Hematopoietic multipotent progenitor cell treated with erythropoietin and hydrocortisone succinate and interleukin-3 and kit ligand, for 6 days (in vitro differentiated cells): Measurements from ENCODE around the gene CCDC201.

Experiments
- DNase-seq: peaks from one replicate; pipeline ENCODE4 v3.0.0-alpha.2; 2015

The CCDC201 gene, protein sequence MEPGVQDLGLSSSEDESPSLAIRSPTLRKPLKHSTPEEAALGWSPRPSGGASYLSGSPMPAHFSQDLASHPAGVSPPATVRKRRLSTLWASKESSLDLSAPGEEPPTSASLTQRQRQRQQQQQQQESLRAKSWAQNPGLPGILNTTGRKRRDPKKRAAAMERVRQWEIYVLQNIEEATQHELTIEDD

DNA sequence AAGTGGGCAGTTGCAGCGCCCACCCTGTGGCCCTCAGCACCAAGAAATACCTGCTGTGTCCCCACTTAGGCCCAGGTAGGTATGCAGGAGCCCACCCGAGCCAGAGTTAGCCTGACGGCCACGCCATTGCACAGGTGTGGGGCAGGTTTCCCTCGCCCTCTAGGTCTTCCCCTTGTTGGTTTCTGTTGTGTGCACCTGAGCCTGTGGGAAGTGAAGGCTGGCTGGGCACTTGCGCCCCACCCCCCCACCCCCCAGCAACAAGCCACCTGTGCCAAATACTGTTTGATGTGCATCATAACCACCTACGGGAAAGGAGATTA is at the start of gene CCDC201:
TSS of gene CCDC201 (minus strand) at position 48 of the 320 bp plus-strand sequence. CDS start 75 bp downstream, outside the sequence.
- no peak for DNase-seq

DNA sequence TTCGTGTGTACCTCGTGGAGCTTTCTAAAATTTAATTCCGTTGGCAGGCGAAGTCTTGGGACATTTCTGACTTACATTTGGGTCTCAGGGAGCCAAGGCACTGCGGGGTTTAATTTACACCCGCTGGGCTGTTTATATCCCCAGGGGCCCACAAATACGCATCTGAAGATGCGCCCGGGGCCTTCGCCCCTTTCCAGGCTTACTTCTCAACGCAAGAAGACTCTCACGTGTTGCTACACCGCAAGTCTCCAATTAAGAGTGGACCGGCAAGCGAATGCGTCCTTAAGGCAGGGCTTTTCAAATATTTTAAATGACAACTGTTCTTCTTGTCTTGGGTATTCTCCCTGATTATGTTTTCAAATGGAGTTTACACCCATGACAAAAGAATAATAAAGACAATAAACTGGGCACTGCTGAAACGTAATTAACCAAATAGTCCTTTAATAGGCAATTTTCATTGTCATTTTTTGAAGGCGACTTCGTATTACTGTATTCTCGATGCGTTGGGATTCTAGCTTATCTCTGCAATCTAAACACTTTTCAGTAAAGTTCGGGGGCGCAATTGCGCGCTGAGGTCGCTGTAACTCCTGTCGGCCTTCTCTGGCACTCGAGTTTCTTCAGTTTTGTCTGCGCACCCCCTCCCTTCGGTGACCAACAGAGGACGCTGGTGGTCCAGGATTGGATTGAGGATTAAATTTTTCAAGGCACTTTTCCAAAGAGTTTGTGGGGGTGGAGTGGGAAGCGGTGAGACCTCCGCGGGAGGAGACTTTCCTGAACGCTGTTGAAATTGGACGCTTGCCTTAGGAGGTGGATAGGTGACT is 49.0 kb upstream of the CCDC201 start:
- peak; percentile 28 for DNase-seq

DNA sequence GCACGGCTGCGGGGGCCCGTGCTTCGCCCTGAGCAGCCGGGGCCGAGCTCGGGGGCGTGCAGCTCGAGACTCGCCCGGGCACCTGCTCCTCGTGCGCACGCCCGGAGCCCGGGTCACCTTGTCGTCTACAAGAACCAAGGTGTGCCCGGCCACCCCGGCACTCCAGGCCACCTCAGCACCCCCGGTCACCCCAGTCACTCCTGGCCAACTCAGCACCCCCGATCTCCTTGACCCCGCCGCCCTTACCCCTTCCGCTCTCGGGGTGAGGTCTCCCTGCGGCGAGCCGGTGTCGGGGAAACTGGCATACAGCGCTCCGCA is 48.5 kb upstream of the CCDC201 start:
- DNase-seq: no peak

DNA sequence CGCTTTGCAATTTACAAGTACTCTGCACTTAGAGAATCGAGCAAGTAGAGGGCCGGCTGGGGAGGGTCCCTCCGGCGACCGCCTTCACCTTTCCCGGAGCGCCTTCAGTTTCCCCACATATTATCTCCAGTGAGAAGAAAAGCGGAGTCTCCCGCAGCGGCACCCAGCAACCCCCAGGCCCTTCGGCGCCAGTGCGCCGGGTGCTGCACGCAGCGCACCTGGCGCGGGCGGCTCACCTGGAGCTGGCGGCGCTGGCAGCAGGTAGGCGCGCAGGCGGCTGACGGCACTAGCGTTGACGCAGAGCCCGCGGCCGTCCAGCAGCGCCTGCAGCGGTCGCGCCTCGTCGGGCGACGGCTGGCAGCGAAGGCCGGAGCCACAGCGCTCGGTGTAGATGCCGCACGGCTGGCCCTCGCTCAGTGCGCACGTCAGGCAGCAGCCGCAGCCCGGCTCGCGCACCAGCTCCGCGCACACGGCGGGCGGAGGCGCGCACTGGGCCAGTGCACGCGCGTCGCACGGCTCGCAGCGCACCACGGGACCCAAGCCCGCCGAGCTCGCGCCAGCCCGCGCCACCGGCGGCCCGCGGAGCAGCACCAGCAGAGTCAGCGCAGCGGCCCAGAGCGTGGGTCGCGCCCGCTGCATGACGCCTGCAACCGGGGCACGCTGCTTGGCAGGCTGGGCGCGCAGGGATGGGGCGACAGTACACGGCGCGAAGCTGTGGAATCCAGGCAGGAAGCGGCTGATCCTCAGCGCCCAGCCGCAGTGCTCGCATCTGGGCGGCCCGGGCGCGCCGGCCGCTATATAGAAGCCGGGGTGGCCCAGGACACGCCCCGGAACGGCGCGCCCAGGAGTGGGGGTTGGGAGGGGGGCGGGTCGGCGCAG is 47.9 kb upstream of the CCDC201 start, which contains the start of gene IGFBP3:
TSS of gene IGFBP3 (minus strand) at position 771 of the 879 bp plus-strand sequence. CDS start at position 639, 132 bp downstream.
- peak; percentile 16 for DNase-seq

DNA sequence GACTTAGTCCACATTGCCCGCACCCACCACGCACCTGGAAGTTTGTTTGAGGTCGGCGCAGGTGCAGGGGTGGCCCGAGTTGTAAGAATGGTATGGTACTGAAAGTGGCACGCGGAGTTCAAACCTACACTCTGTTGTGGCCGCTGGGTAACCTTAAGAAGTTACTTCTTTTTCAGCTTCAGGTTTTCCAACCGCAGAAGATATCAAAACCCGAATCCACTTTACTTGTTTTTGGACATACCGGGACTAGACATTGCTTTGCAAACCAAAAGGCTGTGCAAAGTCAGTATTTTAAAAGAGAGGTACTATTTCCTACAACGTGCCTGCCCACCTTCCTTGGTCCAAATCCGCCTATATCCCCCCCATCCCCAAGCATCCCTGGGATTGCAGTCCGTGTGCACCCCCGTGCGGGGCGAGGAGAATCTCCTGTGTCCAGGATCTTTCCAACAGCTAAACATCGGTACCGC is 47.1 kb upstream of the CCDC201 start:
- DNase-seq: no peak

DNA sequence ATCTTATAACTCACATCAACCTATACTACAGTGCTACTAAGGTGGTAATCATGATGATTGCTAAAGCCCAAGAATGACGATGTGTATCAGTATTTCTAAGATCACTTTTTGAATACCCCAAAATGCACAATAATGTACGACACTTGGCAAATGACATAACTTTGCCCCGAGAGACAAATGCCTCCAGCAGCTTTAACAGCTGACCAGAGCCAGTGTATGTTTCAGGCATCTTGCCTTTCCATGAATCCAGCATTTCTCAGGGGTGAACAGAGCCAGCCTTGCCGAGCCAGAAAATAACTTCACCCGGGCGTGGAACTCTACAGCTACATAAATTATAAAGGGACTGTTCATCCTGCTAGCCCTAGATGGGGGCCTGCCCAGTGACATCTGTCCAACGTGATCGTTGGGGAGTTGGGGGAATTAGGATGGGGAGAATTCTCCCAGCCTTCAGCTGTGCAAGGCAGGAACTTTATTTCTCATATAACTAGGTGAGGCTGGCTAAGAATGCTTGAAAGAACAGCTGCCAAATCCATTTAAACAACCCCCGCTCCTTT is 46.4 kb upstream of the CCDC201 start:
- DNase-seq: no peak

DNA sequence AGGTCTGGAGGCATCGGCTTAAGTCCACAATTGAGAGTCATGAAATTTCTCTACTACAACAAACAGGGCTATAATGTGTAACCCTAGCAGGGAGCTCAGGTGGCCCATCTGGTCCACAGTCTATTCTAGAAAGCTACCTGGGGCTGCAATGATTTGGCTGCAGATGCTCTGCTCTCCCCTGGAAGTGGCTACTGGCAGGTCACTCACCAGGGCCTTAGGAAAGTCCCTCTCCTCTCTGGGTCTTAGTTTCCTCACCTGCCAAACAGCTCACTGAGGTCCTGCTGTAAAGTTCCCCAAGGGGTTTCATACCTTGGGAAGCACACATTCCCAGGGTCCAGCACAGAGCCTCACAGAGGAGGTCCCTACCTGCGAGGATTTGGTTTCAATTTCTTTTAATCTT is 45.7 kb upstream of the CCDC201 start:
- no peak for DNase-seq

DNA sequence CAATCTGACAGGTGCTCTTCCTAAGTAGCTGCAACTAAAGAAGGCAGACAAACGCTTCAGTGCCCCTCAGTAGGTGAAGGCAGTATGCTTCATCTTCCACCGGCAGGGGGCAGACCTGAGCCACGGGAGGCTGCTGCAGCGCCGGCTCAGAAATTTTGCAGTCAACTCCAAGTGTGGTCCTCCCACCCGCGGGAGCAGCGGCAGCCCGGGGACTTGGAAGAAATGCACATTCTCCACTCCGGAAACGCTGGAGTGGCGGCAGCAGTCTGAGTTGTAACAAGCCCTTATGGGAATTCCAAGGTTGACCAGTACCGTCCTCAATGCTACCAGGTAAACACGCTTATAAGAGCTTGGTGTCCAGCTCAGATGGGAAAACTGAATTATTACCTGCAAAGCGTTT is 44.8 kb upstream of the CCDC201 start:
- peak; percentile 79 for DNase-seq

DNA sequence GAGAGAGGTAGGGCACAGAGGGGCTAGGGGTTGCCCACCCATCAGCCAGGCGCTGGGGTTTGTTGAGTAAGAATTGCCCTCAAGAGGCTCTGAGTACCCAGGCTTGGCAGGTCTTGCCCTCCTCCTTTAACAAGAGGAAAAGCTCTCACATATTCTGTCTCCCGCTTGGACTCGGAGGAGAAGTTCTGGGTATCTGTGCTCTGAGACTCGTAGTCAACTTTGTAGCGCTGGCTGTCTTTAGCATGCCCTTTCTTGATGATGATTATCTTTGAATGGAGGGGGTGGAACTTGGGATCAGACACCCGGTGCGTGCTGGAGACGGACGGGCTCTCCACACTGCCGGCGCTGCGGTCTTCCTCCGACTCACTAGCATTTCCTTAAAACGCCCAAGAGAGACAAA is 44.2 kb upstream of the CCDC201 start:
- DNase-seq: no peak

DNA sequence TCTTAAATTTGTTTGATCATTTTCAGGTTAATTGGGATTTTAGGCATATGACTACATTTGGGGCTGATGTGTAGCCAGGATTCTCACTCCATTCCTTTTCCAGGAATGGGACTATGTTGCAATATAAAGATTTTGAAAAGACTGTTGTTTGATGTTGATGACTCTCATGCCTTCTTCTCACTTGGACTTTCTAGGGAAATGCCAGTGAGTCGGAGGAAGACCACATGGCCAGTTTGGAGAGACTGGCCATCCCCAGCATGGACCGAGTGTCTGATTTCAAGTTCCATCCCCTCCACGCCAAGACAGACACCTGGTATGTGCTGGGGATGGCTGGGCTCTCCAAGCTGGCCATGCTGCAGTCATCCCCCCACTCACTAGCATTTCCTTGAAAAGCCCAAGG is 42.7 kb upstream of the CCDC201 start:
- DNase-seq: no peak

DNA sequence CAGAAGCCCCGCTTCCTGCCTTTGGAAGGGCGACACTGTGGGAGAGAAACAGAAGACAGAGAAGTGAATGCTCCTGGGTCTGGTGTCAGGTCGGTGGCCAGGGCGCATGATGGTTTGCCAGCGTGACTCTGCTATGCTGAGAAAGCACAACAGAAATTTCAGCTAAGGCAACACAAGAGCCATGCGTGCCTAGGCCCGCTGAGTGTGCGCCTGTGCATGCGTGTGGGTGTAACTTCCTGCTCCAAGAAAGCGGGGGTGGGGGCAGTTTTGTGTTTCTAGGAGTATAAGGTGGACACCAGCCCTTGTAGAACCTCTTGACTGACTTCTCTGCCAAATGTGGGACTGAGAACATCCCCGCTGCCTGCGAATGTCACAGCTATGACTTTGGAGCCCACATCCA is 42.0 kb upstream of the CCDC201 start:
- DNase-seq: no peak

DNA sequence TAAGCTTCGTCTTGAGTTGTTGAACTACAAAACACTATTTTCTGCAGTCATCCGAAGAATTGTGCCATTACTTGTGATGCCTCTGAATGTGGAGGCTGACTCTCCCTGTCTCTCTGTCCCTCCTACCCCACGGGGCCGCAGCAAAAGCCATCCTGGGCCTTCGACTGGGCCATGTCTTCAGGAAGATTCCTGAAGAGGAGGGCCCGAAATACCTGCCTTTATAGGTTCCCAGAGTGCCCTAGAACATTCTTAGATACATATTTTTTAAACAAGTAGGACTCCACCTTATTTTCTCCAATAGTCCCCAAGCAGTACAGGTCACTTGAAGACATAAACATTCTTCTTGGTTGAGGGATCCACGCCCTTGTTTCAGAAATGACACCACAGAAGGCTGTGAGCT is 40.1 kb upstream of the CCDC201 start:
- no peak for DNase-seq

DNA sequence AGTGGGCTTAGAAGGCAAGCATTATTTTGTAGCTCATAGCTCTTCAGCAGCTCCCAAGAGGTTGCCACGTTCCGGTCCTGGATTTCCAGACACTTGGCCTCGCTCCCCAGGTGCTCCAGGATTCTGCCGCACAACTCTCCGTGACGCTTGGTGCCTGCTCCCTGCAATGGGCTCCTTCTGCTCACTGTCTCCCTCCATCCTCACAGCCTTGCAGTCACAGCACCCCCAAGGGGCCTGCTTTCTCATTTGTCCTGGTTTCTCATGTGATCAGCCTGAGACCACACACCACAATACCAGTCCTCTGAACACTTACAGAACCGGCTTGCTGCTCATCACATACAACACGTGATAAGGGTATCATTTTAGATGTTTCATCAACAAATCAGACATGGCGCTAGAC is 38.4 kb upstream of the CCDC201 start:
- DNase-seq: no peak

DNA sequence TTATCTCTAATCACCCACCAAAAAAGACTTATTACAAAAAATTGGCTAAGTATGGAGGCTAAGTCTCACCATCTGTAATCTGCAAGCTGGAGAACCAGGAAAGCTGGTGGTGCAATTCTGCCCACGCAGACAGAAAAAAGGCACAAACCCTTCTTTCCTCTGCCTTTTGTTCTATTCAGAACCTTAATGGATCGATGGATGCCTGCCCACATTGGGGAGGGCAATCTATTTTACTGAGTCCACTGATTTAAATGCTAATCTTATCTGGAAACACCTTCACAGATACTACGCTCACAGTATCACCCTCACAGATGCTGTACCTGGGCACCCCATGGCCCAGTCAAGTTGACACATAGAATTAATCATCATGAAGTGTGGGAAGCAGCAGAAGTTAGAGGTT is 38.0 kb upstream of the CCDC201 start:
- no peak for DNase-seq

DNA sequence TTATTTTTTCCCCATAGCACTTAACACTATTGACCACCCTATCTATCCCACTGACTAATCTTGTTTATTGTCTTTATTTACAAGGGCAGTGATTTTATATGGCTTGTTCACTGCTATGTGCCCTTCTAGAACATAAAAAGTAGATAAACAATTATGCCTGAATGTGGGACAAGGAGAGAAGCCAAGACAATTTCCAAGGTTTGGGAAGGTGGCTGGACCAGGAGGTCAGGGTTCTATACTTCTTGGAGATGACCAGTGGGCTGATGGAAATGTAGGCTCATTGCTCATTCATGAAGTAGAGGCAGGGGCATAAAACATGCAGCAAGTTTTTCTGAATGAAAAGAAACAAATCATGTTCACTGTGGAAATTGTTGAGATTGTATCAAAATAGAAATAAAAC is 36.7 kb upstream of the CCDC201 start:
- DNase-seq: no peak

DNA sequence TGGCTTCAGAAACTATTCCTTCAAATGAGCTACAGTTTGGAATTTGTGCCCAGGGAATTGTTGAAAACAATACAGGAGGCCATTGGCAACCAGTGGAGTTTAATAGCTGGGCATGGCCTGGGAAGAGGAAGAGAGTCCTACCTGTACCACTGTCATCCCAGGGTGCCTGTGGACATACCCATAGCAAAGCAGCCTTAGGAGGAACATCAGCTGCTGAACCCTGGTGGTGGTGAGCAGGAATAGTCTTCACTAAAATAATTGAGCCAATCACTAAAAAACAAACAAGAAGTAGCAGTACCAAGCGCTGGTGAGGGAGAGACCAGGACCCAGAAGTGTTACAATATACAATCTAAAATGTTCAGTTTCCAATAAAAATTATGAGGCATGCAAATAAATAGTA is 29.9 kb upstream of the CCDC201 start:
- no peak for DNase-seq

DNA sequence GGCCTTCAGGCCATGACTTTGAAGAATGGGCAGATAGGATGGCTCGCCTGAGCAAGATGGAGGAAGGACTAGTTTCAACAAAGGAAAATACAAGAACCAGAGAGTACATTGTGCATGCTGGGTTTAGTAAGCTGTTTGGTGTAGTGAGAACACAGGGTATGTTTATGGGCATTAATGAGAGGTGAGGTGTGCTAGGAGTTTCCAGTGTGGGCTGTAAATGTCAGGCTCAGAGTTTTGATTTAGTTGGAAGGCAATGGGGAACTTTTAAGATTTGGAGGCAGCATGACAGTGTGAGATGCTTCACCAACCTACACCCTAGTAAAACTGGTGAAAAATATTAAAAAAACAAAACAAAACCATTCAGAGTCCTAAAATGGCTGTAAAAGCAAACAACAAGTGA is 28.7 kb upstream of the CCDC201 start:
- no peak for DNase-seq

DNA sequence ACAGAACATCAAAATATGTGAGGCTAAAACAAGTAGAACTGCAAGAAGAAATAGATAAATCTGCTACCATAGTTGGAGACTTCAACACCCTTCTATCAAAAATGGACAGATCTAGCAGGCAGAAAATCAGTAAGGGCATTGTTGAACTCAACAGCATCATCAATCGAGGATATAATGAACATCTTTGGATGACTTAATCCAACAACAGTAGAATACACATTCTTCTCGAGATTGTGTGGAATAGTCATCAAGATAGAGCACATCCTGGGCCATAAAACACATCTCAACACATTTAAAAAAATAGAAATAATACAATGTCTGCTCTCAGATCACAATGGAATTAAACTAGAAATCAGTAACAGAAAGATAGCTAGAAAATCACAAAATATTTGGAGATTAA is 25.3 kb upstream of the CCDC201 start:
- DNase-seq: no peak

DNA sequence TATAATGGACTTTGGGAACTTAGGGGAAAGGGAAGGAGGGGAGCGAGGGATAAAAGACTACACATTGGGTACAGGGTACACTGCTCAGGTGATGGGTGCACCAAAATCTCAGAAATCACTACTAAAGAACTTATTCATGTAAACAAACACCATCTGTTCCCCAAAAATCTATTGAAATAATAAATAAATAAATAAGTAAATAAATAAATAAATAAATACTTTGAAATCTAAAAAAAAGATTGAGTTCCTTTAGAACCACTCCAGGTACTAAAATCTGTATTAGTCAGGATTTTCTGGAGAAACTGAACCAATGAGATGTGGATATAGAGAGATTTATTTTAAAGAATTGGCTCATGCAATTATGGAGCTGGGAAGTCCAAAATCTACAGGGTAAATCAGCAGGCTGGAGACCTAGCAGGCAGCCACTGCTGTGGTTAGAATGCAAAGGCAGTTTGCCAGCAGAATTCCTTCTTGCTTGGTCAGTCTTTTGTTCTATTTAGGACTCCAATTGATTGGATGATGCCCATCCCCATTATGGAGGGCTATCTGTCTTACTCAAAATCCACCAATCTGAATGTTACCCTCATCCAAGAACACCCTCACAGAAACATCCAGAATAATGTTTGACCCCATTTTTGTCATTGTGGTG is 24.3 kb upstream of the CCDC201 start:
- no peak for DNase-seq

DNA sequence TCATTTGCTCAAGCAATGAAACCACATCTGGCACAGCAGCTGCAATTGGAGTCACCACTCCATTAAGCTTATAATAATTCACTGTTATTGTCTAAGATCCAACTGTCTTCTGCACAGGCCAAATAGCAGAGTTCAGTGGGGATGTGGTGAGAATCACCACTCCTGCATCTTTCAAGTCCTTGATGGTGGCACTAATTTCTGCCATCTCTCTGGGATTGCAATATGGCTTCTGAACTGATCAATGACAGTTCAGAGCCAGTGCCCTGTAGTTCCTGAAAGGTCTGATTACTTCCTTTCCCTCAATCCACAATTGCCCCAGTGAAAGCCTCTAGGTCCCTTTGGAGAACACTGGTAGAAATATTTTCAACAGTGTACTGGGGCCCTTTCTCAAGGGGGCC is 21.8 kb upstream of the CCDC201 start:
- DNase-seq: no peak

DNA sequence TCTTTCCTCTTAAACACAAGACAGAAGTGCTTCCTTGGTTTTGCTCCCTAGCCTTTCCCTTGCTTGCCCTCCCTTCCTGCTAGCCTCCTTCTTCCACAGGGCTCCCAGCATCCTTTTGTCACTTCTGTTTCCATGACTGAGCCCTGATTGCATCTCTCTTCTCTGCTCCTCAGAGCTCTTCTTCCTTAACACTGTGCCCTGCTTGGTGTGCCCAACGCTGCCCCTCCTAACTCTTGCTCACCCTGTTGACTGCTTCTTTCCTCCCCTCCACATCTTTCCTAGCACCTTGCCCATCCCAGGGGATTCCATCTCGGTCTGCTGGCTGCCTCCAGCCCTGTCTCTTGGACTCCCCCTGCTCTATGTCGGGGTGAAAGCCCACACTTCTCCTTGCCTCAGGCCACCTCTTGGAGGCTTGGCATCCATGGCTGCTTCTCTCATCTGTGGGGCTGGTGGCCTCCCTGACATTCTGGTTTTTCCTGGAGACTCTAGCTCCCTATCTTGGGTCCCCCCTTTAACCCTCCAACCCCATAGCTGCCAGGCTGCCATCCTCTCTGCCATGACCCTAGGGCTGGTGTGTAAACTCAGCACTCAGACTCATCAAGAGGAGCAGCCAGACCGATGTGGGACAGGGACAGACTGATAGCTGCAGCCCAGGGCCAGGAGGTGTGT is 21.2 kb upstream of the CCDC201 start:
- DNase-seq: no peak

DNA sequence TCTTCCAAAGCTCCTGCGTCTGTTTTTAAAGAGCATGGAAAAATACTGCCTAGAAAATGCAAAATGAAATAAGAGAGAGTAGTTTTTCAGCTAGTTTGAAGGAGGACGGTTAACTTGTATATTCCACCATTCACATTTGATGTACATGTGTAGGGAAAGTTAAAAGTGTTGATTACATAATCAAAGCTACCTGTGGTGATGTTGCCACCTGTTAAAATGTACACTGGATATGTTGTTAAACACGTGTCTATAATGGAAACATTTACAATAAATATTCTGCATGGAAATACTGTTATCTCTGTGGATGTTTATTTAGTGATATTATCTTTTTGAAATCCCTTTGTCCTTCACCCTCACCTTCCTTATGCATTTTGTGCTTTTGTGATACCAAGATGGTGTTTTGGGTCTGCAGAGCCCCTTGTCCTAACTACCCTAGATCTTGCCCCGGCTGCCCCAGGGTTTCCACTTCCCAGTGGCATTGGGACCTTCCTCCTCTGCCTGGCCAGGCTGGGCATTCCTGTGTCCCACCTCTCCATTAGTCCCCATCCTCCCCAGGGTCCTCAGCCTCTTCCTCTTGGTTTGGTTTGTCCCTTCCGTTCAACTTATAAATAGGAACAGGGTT is 20.6 kb upstream of the CCDC201 start:
- DNase-seq: no peak
